GM04503 (cell line): ENCODE data around the gene ZNF680.
A peak's percentile ranks its signal among the peaks of the same experiment; 100 is the strongest.
"Not testable (repeated sequence)": the region's sequence is repeated elsewhere in the genome, so short reads cannot be mapped to it uniquely, and the experiment has no call there.

Experiments used
- DNase-seq: peaks from one replicate; pipeline ENCODE4 v3.0.0-alpha.2; 2012; ENCODE audit warnings: low read depth

Gene ZNF680

DNA sequence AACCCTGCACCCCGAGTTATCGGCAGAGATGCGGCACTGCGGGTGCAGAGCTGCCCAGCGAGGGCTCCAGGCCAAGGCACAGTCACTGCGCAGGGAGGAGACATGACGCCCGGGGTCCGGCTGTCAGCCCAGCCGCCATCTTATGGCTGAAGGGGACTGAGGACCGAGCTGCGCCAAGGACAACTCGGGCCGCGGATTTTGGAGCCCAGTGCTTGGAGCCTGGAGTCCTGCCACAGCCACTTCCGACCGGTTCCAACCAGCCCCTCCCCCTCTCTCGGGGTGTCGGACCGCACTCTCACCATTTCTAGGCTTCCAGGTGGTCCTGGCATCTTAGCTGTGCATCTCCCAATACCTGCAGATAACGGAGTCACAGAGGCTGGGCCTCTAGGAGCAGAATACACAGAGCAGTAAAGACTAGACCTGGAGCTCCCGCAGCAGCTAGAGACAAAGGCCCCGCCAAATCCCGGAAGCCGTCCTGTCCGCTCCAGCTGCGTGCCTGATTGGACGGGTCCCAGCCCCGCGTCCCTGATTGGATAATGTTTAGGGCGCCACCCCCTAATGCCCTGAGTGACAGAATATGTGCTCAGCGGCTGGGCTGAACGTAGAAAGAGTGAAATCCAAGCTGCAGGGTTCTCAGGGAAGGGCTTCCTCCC lies at the start of gene ZNF680:
ZNF680 (minus strand) TSS at position 446 of the 653 bp plus-strand sequence; CDS start at position 329, 117 bp downstream.
- DNase-seq = peak; percentile 78

- no peak for DNase-seq
Measured at GRCh38 chr7:64612452-64612851, 49.6 kb upstream of the ZNF680 start.

DNA sequence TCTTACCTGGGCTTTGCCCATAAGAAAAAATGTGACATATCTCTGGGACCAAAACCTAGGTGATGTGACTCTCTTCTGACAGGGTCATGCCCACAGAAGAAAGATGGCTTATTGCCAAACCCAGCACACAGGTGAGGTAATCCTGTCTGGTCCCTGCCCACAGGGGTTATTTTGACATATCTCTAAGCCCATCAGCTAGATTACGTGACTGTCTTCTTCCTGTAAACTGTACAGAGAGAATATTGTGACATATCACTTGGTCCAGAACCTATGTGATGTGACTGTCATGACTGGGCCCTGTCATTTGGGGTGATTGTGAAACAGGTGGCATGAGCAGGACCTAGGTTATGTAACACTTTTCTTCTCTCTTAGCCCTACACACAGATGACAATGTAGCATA lies 48.8 kb upstream of the ZNF680 start:
- DNase-seq = no peak

DNA sequence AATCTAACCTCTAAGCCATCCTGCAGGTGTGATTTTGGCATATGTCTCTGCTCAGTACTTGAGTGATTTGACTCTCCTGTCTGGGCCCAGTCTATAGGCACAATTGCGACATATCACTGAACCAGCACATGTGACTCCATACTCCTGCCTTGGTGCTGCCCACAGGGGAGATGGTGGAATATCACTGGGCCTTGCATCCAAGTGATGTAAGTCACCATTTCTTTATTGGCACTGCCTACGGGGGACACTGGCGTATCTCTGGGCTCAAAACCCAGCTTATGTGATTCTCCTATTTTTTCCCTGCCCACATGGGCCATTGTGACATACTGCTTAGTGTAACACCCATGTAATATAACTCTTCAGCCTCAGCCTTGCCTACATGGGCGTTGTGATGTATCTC lies 48.1 kb upstream of the ZNF680 start:
- no peak for DNase-seq

- DNase-seq = no peak
Measured at GRCh38 chr7:64608116-64608910, 45.4 kb upstream of the ZNF680 start.

DNA sequence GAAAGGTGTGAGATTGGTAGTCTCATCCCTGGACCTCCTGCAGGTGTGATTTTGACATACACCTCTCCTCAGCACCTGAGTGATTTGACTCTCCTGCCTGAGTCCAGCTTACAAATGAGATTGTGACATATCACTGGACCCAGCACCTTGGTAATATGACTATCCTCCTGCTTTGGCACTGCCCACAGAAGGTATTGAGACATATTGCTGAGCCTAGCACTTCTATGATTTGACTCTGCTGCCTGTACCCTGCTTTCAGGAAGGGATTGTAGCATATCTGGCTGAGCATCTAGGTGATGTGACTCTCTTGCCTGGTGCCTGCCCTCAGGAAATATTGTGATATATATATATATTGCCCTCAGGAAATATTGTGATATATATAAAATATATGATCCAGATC lies 43.5 kb upstream of the ZNF680 start:
- DNase-seq = no peak

GRCh38 chr7:64603271-64603670 lies 40.4 kb upstream of the ZNF680 start:
- no peak for DNase-seq

DNA sequence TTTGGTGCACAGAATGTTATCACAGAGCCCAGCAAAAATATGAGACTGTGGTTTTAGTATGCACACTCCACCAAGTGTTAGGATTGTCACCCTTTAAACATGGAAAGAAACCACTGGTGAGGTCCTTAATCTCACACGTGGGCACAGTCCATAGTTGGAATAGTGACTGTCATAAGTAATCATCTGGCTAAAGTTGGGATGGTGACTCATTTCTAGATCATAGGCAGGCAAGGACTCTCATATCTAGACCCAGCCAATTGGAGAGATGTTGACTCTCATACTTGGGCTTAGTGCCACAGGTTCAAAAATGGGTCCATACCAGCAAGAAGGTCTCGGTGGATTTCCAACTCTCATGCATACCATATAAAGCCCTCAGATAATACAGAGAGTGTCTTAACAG lies 39.6 kb upstream of the ZNF680 start:
- DNase-seq = no peak

DNA sequence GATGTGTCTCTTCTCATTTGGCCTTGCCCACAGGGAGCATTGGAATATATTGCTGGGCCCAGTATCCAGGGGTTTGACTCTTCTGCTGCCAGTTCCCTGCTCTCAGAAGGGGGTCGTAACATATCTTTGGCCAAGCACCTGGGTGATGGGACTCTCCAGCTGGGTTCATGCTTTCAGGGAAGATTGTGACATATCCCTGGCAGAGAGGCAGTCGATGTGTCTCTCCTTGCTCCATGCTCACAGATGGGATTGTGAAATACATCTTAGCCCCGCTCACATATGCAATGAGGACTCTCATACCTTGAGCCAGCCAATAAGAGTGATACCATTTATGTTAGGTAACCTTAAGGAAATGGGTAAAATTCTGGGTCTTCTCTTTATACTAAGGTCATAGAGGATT lies 39.2 kb upstream of the ZNF680 start:
- DNase-seq = no peak

DNA sequence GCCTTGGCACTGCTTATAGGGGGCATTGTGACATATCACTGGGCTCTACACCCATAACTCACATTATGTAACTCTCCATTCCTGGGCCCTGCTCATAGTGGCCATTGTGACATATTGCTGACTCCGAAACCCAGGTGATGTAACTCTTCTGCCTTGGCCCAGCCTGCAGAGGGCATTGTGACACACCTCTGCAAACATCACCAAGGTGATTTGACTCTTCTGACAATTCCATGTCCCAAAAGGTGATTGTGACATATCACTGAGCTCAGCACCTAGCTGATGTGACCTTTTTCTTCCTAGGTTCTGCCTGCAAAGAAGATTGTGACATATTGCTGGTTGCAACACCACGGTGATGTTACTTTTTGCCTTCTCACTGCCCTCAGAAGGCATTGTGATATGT lies 36.5 kb upstream of the ZNF680 start:
- no peak for DNase-seq

DNA sequence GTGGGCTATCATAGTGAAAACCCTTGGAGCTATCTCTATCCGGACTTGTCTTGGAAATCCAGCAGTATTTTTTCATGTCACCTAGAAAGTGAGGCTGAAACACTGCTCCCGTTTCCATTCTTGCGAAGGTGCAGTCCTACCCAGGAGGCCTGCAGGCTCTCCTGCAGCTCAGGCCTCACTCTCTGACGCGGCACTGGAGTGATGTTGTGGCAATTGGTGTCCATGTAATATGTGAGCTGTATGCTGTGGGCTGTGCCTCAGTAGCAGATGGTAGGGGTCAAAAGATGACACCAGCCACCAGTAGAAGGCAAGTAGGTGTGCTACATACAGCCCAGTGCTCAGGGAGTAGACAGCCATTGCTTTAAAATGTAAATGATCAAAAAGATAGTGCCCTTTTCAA lies 28.1 kb upstream of the ZNF680 start:
- no peak for DNase-seq

- no peak for DNase-seq
Measured at GRCh38 chr7:64581926-64582894, 19.3 kb upstream of the ZNF680 start.

DNA sequence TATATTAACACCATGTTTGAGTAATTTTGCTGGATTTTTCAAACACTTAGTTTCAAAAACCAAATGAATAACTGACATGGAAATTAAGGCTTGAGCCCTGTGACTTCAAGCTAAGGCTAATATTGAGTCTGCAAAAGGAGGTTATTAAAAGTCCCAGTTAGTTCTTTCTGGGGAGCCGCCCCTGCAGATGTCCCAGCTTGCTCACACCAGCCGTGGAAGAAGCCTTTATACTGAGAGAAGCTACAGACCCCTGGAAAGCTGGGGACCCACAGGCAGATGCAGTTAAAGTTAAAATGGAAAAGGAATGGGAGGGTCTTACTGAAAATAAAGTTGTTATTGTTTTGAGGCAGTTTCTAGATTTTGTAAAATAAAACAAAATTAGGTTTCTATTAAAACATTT lies 18.5 kb upstream of the ZNF680 start:
- no peak for DNase-seq

- no peak for DNase-seq
Measured at GRCh38 chr7:64574540-64575099, 11.7 kb upstream of the ZNF680 start.

GRCh38 chr7:64570284-64570605 lies 7.4 kb upstream of the ZNF680 start:
- not testable (repeated sequence) for DNase-seq

GRCh38 chr7:64569372-64570283 lies 6.8 kb upstream of the ZNF680 start:
- not testable (repeated sequence) for DNase-seq

DNA sequence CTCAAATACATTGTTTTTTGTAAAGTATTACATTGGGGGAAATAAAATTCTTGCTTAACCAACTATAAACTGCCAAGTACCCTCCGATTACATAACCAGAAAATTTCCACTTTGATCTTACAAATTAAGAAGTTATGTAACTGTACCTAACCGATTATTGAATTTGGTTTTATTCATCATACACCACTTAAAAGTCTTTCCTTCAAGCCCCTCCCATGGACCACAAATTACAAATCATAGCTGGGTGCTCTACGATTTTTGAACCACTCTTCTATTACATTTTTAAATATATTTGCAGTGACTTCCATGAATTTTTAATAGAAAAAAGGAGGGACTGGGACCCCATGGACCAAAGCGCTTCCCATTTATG lies 630 bp downstream of the ZNF680 start:
- DNase-seq = no peak

DNA sequence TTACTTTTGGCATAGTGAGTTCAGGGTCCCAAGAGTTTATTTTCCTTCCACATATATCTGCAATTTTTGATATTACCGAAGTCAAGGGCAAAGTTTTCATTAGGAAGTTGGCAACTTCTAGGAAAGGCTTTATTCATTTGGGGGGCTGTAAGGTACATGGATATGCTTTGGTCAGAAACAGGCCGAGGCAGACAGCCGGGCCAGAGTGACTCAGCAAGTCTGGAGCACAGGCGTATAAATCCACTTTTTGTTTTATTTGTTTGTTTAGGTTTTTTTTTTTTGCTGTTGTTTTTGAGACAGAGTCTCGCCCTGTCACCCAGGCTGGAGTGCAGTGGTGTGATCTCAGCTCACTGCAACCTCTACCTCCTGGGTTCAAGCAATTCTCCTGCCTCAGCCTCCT lies 3.7 kb downstream of the ZNF680 start:
- no peak for DNase-seq

- no peak for DNase-seq
Measured at GRCh38 chr7:64558781-64559180, 4.1 kb downstream of the ZNF680 start.

DNA sequence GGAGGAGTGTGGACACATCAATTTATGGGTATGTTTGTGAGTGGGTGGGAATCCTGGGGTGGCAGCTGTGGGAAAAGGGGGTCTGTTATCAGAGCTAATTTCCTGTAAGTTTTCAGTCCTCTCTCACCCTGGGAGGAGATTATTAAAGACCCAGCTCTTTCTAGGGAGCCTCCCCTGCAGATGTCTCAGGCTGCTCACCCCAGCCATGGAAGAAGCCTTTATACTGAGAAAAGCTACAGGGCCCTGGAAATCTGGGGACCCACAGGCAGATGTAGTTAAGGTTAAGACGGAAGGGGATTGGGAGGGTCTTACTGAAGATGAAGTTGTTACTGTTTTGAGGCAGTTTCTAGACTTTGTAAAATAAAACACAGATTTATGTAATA lies 4.6 kb downstream of the ZNF680 start:
- no peak for DNase-seq

- no peak for DNase-seq
Measured at GRCh38 chr7:64557601-64558322, 5.1 kb downstream of the ZNF680 start.
